Sigmoid colon (tissue), 7 donors: Measurements from ENCODE around the gene NRP2. TPM values are rescaled to one million over a fixed set of nuclear protein-coding genes. Genes with fewer than 3 reads are reported as not detected.
A peak's percentile ranks its signal among the peaks of the same experiment; 100 is the strongest.

Experiments
- DNase-seq: peaks from one replicate; pipeline ENCODE4 v3.0.0-alpha.2; 2019
- H3K27ac ChIP-seq, 4 donors: fragments of 200-600 bp; sonication (generic); one replicate each; pipeline ENCODE4 v1.5.1; 2016 to 2019; ENCODE audit warnings: mild to moderate bottlenecking in 1 of 4
- H3K27me3 ChIP-seq, 3 donors: fragments of 200-600 bp; sonication (generic); one replicate each; pipeline ENCODE4 v1.5.1; 2019; ENCODE audit warnings: mild to moderate bottlenecking in 1 of 3
- H3K36me3 ChIP-seq, 4 donors: fragments of 200-600 bp; sonication (generic); one replicate each; pipeline ENCODE4 v1.5.1; 2016 to 2019
- H3K4me1 ChIP-seq, 4 donors: fragments of 200-600 bp; sonication (generic); one replicate each; pipeline ENCODE4 v1.5.1; 2017 to 2019
- H3K4me3 ChIP-seq, 4 donors: fragments of 200-600 bp; sonication (generic); one replicate each; pipeline ENCODE4 v1.5.1; 2017 to 2019; ENCODE audit warnings: mild to moderate bottlenecking in 2 of 4, moderate library complexity in 1 of 4
- H3K9me3 ChIP-seq, 4 donors: fragments of 200-600 bp in 3 of 4; sonication (generic) in 3 of 4; one replicate each; pipeline versions ENCODE4 v1.5.1 to v1.6.1; 2013 to 2019
- EP300 ChIP-seq, 4 donors: sonication (generic); formaldehyde crosslinking; IDR thresholded peaks; one replicate each; pipeline ENCODE4 v1.6.1; 2017; ENCODE audit warnings: antibody characterized with exemption in 4 of 4
- POLR2A ChIP-seq, 2 donors: fragments of 450-650 bp; IDR thresholded peaks; one replicate each; pipeline ENCODE4 v1.6.1; 2016; ENCODE audit warnings: antibody characterized with exemption in 2 of 2, mild to moderate bottlenecking in 2 of 2, moderate library complexity in 2 of 2
- POLR2AphosphoS5 ChIP-seq, 4 donors: sonication (generic); formaldehyde crosslinking; IDR thresholded peaks; one replicate each; pipeline ENCODE4 v1.6.1; 2017; ENCODE audit warnings: antibody characterized with exemption in 4 of 4
- WGBS, 2 donors: extraction: QIAGEN DNeasy Blood & Tissue Kit; methylation state at CpG; one replicate each; pipeline ENCODE4 v1.1.7; 2013; 5-methylcytosine and 5-hydroxymethylcytosine counted together
- intact Hi-C: fragments of 100-400 bp; cut with DNase I; formaldehyde crosslinking; loops from one replicate; pipeline ENCODE4 v1.15.1; 2023
- polyA plus RNA-seq, 3 donors: library from polyadenylated mRNA; stranded (reverse); fragments of 200-250 nt; gene quantifications; one replicate each; pipeline ENCODE4 v1.2.3, GENCODE V29; 2013
- total RNA-seq, 4 donors: library from RNA; depleted of rRNA; stranded (reverse); fragments of >200 nt; gene quantifications; one replicate each; pipeline ENCODE4 v1.1.0, GENCODE V29; 2016
- TF ChIP-seq, protein P1 (sequence below), 4 experiments: fragments of 450-650 bp in 3 of 4; fragments of 200-600 bp in 1 of 4; IDR thresholded peaks; one replicate each; pipeline ENCODE4 v1.5.1; 2016 to 2019; ENCODE audit warnings: antibody characterized with exemption in 4 of 4, mild to moderate bottlenecking in 3 of 4, moderate library complexity in 2 of 4
- donor health status: healthy with polysubstance abuse.
- donor health status: Bipolar disorder and iron deficiency.
- donor health status: healthy.

Gene NRP2
- total and polyA plus RNA-seq, 7 donors, result 2.5 to 348 (median 207) TPM

DNA sequence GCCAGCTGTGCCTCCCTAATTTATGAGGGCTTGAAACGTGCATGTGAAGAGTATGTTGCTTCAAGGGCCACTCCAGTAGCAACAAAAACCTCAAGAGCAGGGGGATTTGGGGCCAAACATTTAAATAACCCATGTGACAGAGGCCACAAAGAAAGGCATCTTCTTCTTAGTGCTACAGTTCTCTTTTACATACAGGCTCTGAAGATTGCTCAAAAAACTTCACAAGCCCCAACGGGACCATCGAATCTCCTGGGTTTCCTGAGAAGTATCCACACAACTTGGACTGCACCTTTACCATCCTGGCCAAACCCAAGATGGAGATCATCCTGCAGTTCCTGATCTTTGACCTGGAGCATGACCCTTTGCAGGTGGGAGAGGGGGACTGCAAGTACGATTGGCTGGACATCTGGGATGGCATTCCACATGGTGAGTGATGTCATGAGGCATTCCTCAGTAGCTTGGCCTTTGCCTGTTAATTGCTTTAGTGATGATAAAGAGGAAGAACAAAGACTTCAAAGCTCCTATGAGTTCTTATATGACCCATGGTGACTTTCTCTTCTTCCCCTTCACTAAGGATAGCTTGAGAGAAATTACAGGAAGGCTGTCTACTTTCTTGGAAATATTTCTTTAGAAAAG, 40.1 kb downstream of the NRP2 start:
- DNase-seq, result no peak
- TF ChIP-seq, protein P1, sequence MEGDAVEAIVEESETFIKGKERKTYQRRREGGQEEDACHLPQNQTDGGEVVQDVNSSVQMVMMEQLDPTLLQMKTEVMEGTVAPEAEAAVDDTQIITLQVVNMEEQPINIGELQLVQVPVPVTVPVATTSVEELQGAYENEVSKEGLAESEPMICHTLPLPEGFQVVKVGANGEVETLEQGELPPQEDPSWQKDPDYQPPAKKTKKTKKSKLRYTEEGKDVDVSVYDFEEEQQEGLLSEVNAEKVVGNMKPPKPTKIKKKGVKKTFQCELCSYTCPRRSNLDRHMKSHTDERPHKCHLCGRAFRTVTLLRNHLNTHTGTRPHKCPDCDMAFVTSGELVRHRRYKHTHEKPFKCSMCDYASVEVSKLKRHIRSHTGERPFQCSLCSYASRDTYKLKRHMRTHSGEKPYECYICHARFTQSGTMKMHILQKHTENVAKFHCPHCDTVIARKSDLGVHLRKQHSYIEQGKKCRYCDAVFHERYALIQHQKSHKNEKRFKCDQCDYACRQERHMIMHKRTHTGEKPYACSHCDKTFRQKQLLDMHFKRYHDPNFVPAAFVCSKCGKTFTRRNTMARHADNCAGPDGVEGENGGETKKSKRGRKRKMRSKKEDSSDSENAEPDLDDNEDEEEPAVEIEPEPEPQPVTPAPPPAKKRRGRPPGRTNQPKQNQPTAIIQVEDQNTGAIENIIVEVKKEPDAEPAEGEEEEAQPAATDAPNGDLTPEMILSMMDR (IDR thresholded peaks at IDR 0.05), result no peak
- TF ChIP-seq POLR2A (IDR thresholded peaks at IDR 0.05), result no peak
- no peak for TF ChIP-seq POLR2AphosphoS5 (IDR thresholded peaks at IDR 0.05)
- TF ChIP-seq EP300 (IDR thresholded peaks at IDR 0.05), result no peak
- Histone ChIP-seq H3K9me3 (no peaks in the 10 kb centered on the region), H3K27me3 (no peaks in the 10 kb centered on the region), H3K4me3 (no peak overlapping the region), H3K4me1 (peaks cover 0 to 100% (median 90%) of the 10 kb centered on the region in 4 donors), H3K27ac (peak overlapping the region; percentile 83 to 99 (median 94)), H3K36me3 (peaks cover 39 to 79% (median 53%) of the 10 kb centered on the region in 4 donors)
- WGBS, 2 donors, result 68 to 72% methylated on average over 4 of the region's 4 CpGs
- intact Hi-C loops, result no loop called here

DNA sequence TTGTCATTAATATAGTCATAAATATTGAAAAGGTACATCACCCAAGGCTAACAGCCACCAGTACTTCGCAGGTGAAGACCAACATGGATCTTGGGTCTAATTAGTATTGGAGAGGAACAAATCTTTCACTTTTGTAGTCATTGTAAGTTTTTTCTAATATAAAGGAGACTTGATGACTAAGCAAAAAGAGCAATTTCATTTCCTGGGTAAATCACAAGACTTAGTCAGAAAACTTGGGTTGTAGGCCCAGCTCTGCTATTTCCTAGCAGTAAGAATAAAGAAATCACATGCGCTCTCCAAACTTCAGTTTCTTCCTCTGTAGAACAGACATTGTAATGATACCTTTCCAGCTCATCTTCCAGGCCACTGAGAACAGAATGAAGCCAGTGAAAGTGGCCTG, 40.9 kb downstream of the NRP2 start:
- H3K27me3 ChIP-seq, result no peaks in the 10 kb centered on the region
- H3K27ac ChIP-seq, result peak overlapping the region; percentile 83 to 99 (median 94)
- intact Hi-C loops, result no loop called here
- TF ChIP-seq, protein P1 (IDR thresholded peaks at IDR 0.05), result no peak
- TF ChIP-seq EP300 (IDR thresholded peaks at IDR 0.05) (no peak), POLR2A (IDR thresholded peaks at IDR 0.05) (no peak), POLR2AphosphoS5 (IDR thresholded peaks at IDR 0.05) (no peak)
- no peak overlapping the region for H3K4me3 ChIP-seq
- H3K4me1 ChIP-seq, result peaks cover 0 to 100% (median 90%) of the 10 kb centered on the region in 4 donors
- H3K9me3 ChIP-seq, result no peaks in the 10 kb centered on the region
- peaks cover 46 to 79% (median 61%) of the 10 kb centered on the region in 4 donors for H3K36me3 ChIP-seq
- 95 to 96% methylated on average over 2 of the region's 2 CpGs for WGBS, 2 donors
- no peak for DNase-seq

DNA sequence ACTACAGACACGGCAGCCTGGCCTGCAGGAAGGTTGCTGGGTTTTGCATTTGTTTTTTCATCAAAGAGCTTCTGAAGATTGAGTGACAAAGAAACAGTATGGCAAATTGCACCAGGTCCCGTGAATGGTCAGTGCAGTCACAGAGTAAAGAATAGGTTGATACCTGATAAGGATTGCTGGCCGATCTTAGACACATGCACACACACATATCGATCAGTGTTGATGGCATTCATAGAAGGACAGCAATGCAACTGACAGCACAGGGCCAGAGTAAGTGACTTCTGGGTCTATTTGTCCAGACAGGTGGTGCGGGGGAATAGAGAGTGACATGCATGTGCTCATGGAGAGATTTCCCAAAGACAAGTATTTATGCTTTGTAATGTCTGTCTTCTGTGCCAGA, 42.8 kb downstream of the NRP2 start:
- Histone ChIP-seq H3K27ac (peak overlapping the region; percentile 83 to 99 (median 94)), H3K4me3 (no peak overlapping the region), H3K27me3 (no peaks in the 10 kb centered on the region), H3K36me3 (peaks cover 50 to 96% (median 71%) of the 10 kb centered on the region in 4 donors), H3K4me1 (peaks cover 0 to 100% (median 94%) of the 10 kb centered on the region in 4 donors), H3K9me3 (no peaks in the 10 kb centered on the region)
- WGBS, 2 donors, result 96 to 97% methylated on average over 5 of the region's 5 CpGs
- TF ChIP-seq POLR2AphosphoS5 (IDR thresholded peaks at IDR 0.05), result no peak
- TF ChIP-seq EP300 (IDR thresholded peaks at IDR 0.05), result no peak
- no peak for TF ChIP-seq POLR2A (IDR thresholded peaks at IDR 0.05)
- TF ChIP-seq, protein P1 (IDR thresholded peaks at IDR 0.05), result no peak
- DNase-seq, result no peak
- intact Hi-C loops, result no loop called here

DNA sequence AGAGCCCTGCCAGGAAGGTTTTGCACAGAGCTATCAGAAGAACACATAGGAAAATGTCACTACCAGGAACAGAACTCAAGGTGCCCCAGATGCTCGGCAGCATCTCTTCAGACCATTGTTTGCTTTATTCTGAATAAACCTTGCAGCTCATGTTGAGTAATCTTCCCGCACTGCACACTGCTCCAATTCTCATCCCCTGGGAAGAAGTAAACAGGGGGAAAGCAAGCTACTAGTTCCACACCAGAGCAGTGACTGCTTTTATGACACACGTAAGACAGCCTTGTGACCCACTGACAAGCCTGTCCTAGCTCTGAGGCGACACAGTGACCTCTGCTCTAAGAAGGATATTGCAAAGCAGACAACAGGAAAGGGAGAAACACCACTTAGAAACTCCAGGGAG, 44.2 kb downstream of the NRP2 start:
- Histone ChIP-seq H3K36me3 (peaks cover 48 to 95% (median 71%) of the 10 kb centered on the region in 4 donors), H3K27ac (peak overlapping the region; percentile 83 to 99 (median 94)), H3K4me3 (no peak overlapping the region), H3K4me1 (peaks cover 0 to 100% (median 94%) of the 10 kb centered on the region in 4 donors), H3K27me3 (no peaks in the 10 kb centered on the region), H3K9me3 (no peaks in the 10 kb centered on the region)
- no peak for DNase-seq
- 84 to 92% methylated on average over 4 of the region's 4 CpGs for WGBS, 2 donors
- no peak for TF ChIP-seq POLR2A (IDR thresholded peaks at IDR 0.05)
- no peak for TF ChIP-seq POLR2AphosphoS5 (IDR thresholded peaks at IDR 0.05)
- no peak for TF ChIP-seq EP300 (IDR thresholded peaks at IDR 0.05)
- TF ChIP-seq, protein P1 (IDR thresholded peaks at IDR 0.05), result no peak
- intact Hi-C loops, result no loop called here
